Measurements from ENCODE around the gene P2RX3.
"Not testable (repeated sequence)": the region's sequence is repeated elsewhere in the genome, so short reads cannot be mapped to it uniquely, and the experiment has no call there.

The P2RX3 gene

GRCh38 chr11:57353852-57354251, 15.7 kb downstream of the P2RX3 start:
- no peak for DNase-seq

- no peak for DNase-seq
Measured at GRCh38 chr11:57354699-57355098, 16.5 kb downstream of the P2RX3 start.

GRCh38 chr11:57356268-57356667, 18.1 kb downstream of the P2RX3 start:
- DNase-seq = no peak

- DNase-seq = no peak
Measured at GRCh38 chr11:57357310-57357709, 19.2 kb downstream of the P2RX3 start.

- DNase-seq = no peak
Measured at GRCh38 chr11:57357856-57358255, 19.7 kb downstream of the P2RX3 start.

GRCh38 chr11:57358543-57358961, 20.4 kb downstream of the P2RX3 start:
- DNase-seq = no peak

GRCh38 chr11:57358991-57359390, 20.8 kb downstream of the P2RX3 start:
- DNase-seq = no peak

GRCh38 chr11:57359396-57359795, 21.2 kb downstream of the P2RX3 start:
- DNase-seq = no peak

GRCh38 chr11:57359896-57360690, 21.9 kb downstream of the P2RX3 start:
- no peak for DNase-seq

GRCh38 chr11:57360991-57361390, 22.8 kb downstream of the P2RX3 start:
- no peak for DNase-seq

GRCh38 chr11:57361420-57361819, 23.3 kb downstream of the P2RX3 start:
- DNase-seq = not testable (repeated sequence)

- DNase-seq = no peak
Measured at GRCh38 chr11:57361926-57362325, 23.8 kb downstream of the P2RX3 start.

- no peak for DNase-seq
Measured at GRCh38 chr11:57363131-57364080, 25.3 kb downstream of the P2RX3 start.

- DNase-seq = no peak
Measured at GRCh38 chr11:57364851-57365660, 26.9 kb downstream of the P2RX3 start.

- peak; percentile 23 for DNase-seq
Measured at GRCh38 chr11:57368106-57368844, 30.1 kb downstream of the P2RX3 start.

- no peak for DNase-seq
Measured at GRCh38 chr11:57368845-57369232, 30.7 kb downstream of the P2RX3 start.

GRCh38 chr11:57370251-57370650, 32.1 kb downstream of the P2RX3 start:
- no peak for DNase-seq

- DNase-seq = no peak
Measured at GRCh38 chr11:57370941-57371340, 32.8 kb downstream of the P2RX3 start.

- no peak for DNase-seq
Measured at GRCh38 chr11:57373146-57373545, 35.0 kb downstream of the P2RX3 start.

GRCh38 chr11:57374966-57375365, 36.8 kb downstream of the P2RX3 start:
- no peak for DNase-seq

GRCh38 chr11:57375490-57375889, 37.3 kb downstream of the P2RX3 start:
- DNase-seq = no peak
